K562 (cell line): ENCODE measurements around the gene APBA2. TPM values are rescaled to one million over a fixed set of nuclear protein-coding genes. Genes with fewer than 3 reads are reported as not detected.

Experiments
- ATAC-seq: fragments of 200-7000 bp; cut with Tn5 transposase; 3 replicates; pipeline ENCODE4 v1.9.1; 2020; ENCODE audit warnings: moderate library complexity
- BruUV-seq: library from RNA; stranded (reverse); fragments of 400-500 nt; replicated peaks from 2 replicates; lab custom pipeline; 2021; lab: Mats Ljungman, UMichigan
- CTCF ChIA-PET: fragments of 300-600 bp; formaldehyde crosslinking; extraction: SDS; loops from one replicate; lab custom pipeline; 2021; ENCODE audit warnings: low intra/inter-chr PET ratio; lab: Yijun Ruan, JAX
- POLR2A ChIA-PET: fragments of 300-600, 350-650 bp; sonication (Branson Sonifier 250); formaldehyde crosslinking; extraction: SDS; loops from one replicate; lab custom pipeline; 2021; ENCODE audit warnings: antibody characterized with exemption, inconsistent platforms; lab: Yijun Ruan, JAX
- DNase-seq, 4 experiments: peaks; one replicate each; pipeline versions ENCODE4 v3.0.0 to v3.0.0-alpha.2; 2011 to 2018; ENCODE audit warnings: low spot score in 3 of 4, mixed read lengths in 3 of 4; ENCODE audit errors: extremely low read depth in 1 of 4
- FAIRE-seq: peaks from 2 replicates; lab custom pipeline; 2011; peaks lifted over from hg19 to GRCh38; lab: Jason Lieb, UNC
- H2AFZ ChIP-seq: 2 replicates; pipeline ENCODE4 v1.6.0; 2011; ENCODE audit warnings: low read depth, low read length, control low read depth, inconsistent platforms
- H3K27ac ChIP-seq: fragments of 200-600 bp; 3 replicates; pipeline ENCODE4 v1.8.0; 2011; ENCODE audit warnings: low read depth, mild to moderate bottlenecking, control low read depth, inconsistent platforms, low read length, moderate library complexity, mixed read lengths; ENCODE audit errors: extremely low read depth
- H3K27me3 ChIP-seq, 2 experiments: fragments of 300-600 bp in 1 of 2; 2 replicates in 1 of 2; 3 replicates in 1 of 2; pipeline versions ENCODE4 v1.6.0 to v1.8.0; 2011; ENCODE audit warnings: inconsistent platforms in 2 of 2, low read length in 2 of 2, mild to moderate bottlenecking in 1 of 2, mixed read lengths in 1 of 2, moderate library complexity in 1 of 2; ENCODE audit not compliant: control insufficient read depth in 2 of 2, insufficient read depth in 2 of 2
- H3K36me3 ChIP-seq: fragments of 300-600 bp; 3 replicates; pipeline ENCODE4 v1.8.0; 2011; ENCODE audit warnings: mild to moderate bottlenecking, low read length, inconsistent platforms; ENCODE audit not compliant: control insufficient read depth, insufficient read depth
- H3K4me1 ChIP-seq, 2 experiments: fragments of 200-600 bp in 1 of 2; replicated peaks in 1 of 2; 2 replicates in 1 of 2; 3 replicates in 1 of 2; pipeline versions ENCODE4 v1.5.1 to v1.8.0; 2011; ENCODE audit warnings: inconsistent platforms in 2 of 2, low read length in 2 of 2, mild to moderate bottlenecking in 1 of 2, mixed read lengths in 1 of 2, moderate library complexity in 1 of 2; ENCODE audit not compliant: control insufficient read depth in 2 of 2, insufficient read depth in 2 of 2
- H3K4me2 ChIP-seq: 2 replicates; pipeline ENCODE4 v1.6.1; 2011; ENCODE audit warnings: low read length, control low read depth, inconsistent platforms, mixed read lengths; ENCODE audit not compliant: insufficient read depth
- H3K4me3 ChIP-seq: fragments of 200-600 bp; sonication (generic), shearing (Covaris generic); 2 replicates; pipeline ENCODE4 v1.5.1; 2016; ENCODE audit warnings: control low read depth, inconsistent platforms
- H3K79me2 ChIP-seq: fragments of 200-600 bp; 3 replicates; pipeline ENCODE4 v1.8.0; 2011; ENCODE audit warnings: low read length, inconsistent platforms; ENCODE audit not compliant: control insufficient read depth, insufficient read depth
- H3K9ac ChIP-seq, 2 experiments: 2 replicates each; pipeline versions ENCODE4 v1.6.0 to v1.6.1; 2011; ENCODE audit warnings: low read depth in 2 of 2, low read length in 2 of 2, control low read depth in 1 of 2, inconsistent platforms in 1 of 2, mild to moderate bottlenecking in 1 of 2, mixed read lengths in 1 of 2; ENCODE audit not compliant: insufficient read depth in 1 of 2
- H3K9me1 ChIP-seq: one replicate; pipeline ENCODE4 v1.6.0; 2011; ENCODE audit warnings: inconsistent platforms, mild to moderate bottlenecking, low read length, moderate library complexity; ENCODE audit not compliant: control insufficient read depth, insufficient read depth
- H3K9me3 ChIP-seq: replicated peaks from 2 replicates; pipeline ENCODE4 v1.5.1; 2011; ENCODE audit warnings: low read depth, low read length, inconsistent platforms; ENCODE audit not compliant: control insufficient read depth, insufficient read depth
- H4K20me1 ChIP-seq: replicated peaks from 2 replicates; pipeline ENCODE4 v1.6.1; 2011; ENCODE audit warnings: low read length, inconsistent platforms, mixed read lengths; ENCODE audit not compliant: control insufficient read depth, insufficient read depth
- CBFA2T3 ChIP-seq: fragments of 450-650 bp; IDR thresholded peaks from 2 replicates; pipeline ENCODE4 v1.6.1; 2017
- CEBPG ChIP-seq, 3 experiments: fragments of 200-800 bp in 1 of 3; sonication (Bioruptor generic) in 1 of 3; sonication (generic) in 1 of 3; formaldehyde crosslinking in 1 of 3; IDR thresholded peaks in 2 of 3; conservative IDR thresholded peaks in 1 of 3; 2 replicates each; pipeline versions ENCODE4 v1.6.1 to v1.8.0; 2016 to 2022; ENCODE audit warnings: missing compliant biosample characterization in 2 of 3, missing genetic modification characterization in 2 of 3, mild to moderate bottlenecking in 1 of 3, missing genetic modification reagents in 1 of 3
- EP400 ChIP-seq: fragments of 450-650 bp; IDR thresholded peaks from 2 replicates; pipeline ENCODE4 v1.6.1; 2017; ENCODE audit warnings: antibody characterized with exemption, mild to moderate bottlenecking, moderate library complexity
- ETS1 ChIP-seq: conservative IDR thresholded peaks from 2 replicates; pipeline ENCODE4 v1.6.1; 2011; ENCODE audit warnings: low read depth, mild to moderate bottlenecking, low read length; ENCODE audit not compliant: control insufficient read depth
- FOXJ2 ChIP-seq: fragments of 200-800 bp; sonication (Bioruptor generic); IDR thresholded peaks from 2 replicates; pipeline ENCODE4 v1.6.1; 2016; ENCODE audit warnings: missing genetic modification characterization, missing compliant biosample characterization
- GABPB1 ChIP-seq: sonication (generic); formaldehyde crosslinking; IDR thresholded peaks from 2 replicates; pipeline ENCODE4 v1.8.0; 2022; ENCODE audit warnings: mild to moderate bottlenecking, missing genetic modification reagents
- GABPB2 ChIP-seq: fragments of 250-450 bp; sonication (Bioruptor Pico); conservative IDR thresholded peaks from 2 replicates; pipeline ENCODE4 v1.5.1; 2021; ENCODE audit warnings: mild to moderate bottlenecking
- HSF4 ChIP-seq: fragments of 250-450 bp; sonication (Bioruptor Pico); IDR thresholded peaks from 2 replicates; pipeline ENCODE4 v2.1.2; 2022; ENCODE audit warnings: mild to moderate bottlenecking, moderate library complexity, borderline replicate concordance
- KDM1A ChIP-seq, 2 experiments: fragments of 450-650 bp; IDR thresholded peaks; 2 replicates each; pipeline ENCODE4 v1.6.1; 2016; ENCODE audit warnings: mild to moderate bottlenecking in 2 of 2
- MYC ChIP-seq, 2 experiments: fragments of 250-450 bp in 1 of 2; sonication (Bioruptor Pico) in 1 of 2; IDR thresholded peaks; 2 replicates each; pipeline versions ENCODE4 v1.5.1 to v1.6.1; 2012 to 2021; ENCODE audit warnings: low read depth in 2 of 2, borderline replicate concordance in 1 of 2, improper control_type of control experiment in 1 of 2, low read length in 1 of 2, mild to moderate bottlenecking in 1 of 2, moderate library complexity in 1 of 2
- NFIC ChIP-seq: fragments of 450-650 bp; IDR thresholded peaks from 2 replicates; pipeline ENCODE4 v1.6.1; 2017; ENCODE audit warnings: mild to moderate bottlenecking, inconsistent platforms
- SMAD4 ChIP-seq: fragments of 250-450 bp; sonication (Bioruptor Pico); conservative IDR thresholded peaks from 2 replicates; pipeline ENCODE4 v1.8.0; 2021; ENCODE audit warnings: inconsistent platforms, mild to moderate bottlenecking, moderate library complexity
- SOX6 ChIP-seq: fragments of 450-650 bp; IDR thresholded peaks from 2 replicates; pipeline ENCODE4 v1.6.1; 2014; ENCODE audit warnings: mild to moderate bottlenecking
- STAG1 ChIP-seq: sonication (generic); formaldehyde crosslinking; IDR thresholded peaks from 2 replicates; pipeline ENCODE4 v1.5.0; 2020; ENCODE audit warnings: missing genetic modification reagents, borderline replicate concordance
- TAF7 ChIP-seq: fragments of 450-650 bp; IDR thresholded peaks from 2 replicates; pipeline ENCODE4 v1.6.1; 2016; ENCODE audit warnings: missing genetic modification characterization, missing compliant biosample characterization
- TEAD4 ChIP-seq, 2 experiments: sonication (generic) in 1 of 2; formaldehyde crosslinking in 1 of 2; IDR thresholded peaks; 2 replicates each; pipeline versions ENCODE4 v1.6.1 to v1.8.0; 2012 to 2022; ENCODE audit warnings: borderline replicate concordance in 1 of 2, inconsistent platforms in 1 of 2, low read length in 1 of 2, mild to moderate bottlenecking in 1 of 2, missing genetic modification reagents in 1 of 2
- ZNF175 ChIP-seq: fragments of 200-800 bp; sonication (Bioruptor generic); IDR thresholded peaks from 2 replicates; pipeline ENCODE4 v1.6.1; 2016; ENCODE audit warnings: low read depth, mild to moderate bottlenecking, missing genetic modification characterization, missing compliant biosample characterization
- ZNF24 ChIP-seq: fragments of 450-650 bp; IDR thresholded peaks from 2 replicates; pipeline ENCODE4 v1.6.1; 2016
- whole genome bisulfite sequencing: fragments of 100-300 bp; shearing (Covaris generic); methylation state at CpG from one replicate; pipeline ENCODE4 v1.1.6; 2016; ENCODE audit warnings: low coverage, mixed read lengths; ENCODE audit not compliant: insufficient coverage; ENCODE audit errors: missing lambda C conversion rate; 5-methylcytosine and 5-hydroxymethylcytosine counted together
- in situ Hi-C: fragments of 300-500 bp; cut with MboI; formaldehyde crosslinking; loops from 4 replicates; pipeline ENCODE4 v1.15.0; 2018; ENCODE audit warnings: inconsistent platforms, mixed read lengths
- intact Hi-C: fragments of 100-400 bp; cut with micrococcal nuclease; formaldehyde crosslinking; loops from 2 replicates; pipeline ENCODE4 v1.14.2; 2022
- polyA plus RNA-seq, 8 experiments: library from polyadenylated mRNA; depleted of rRNA in 4 of 8; stranded (reverse) in 5 of 8; unstranded in 3 of 8; fragments of >200 nt; fragmentation: Nextera tagmentation in 2 of 8; fragmentation: Illumina TruSeq in 1 of 8; extraction: Ambion mirVana in 2 of 8; extraction: Trizol in 1 of 8; gene quantifications; 2 replicates each; pipeline versions ENCODE4 v1.2.1 to v1.2.3, GENCODE V29; 2011 to 2014; ENCODE audit warnings: inconsistent platforms in 1 of 8, missing spikeins in 1 of 8
- total RNA-seq, 7 experiments: library from RNA; depleted of rRNA in 6 of 7; stranded (reverse); fragments of >200 nt in 6 of 7; fragmentation: Illumina TruSeq in 2 of 7; extraction: Trizol in 2 of 7; gene quantifications; 2 replicates each; pipeline versions ENCODE4 v1.2.1 to v1.2.3, GENCODE V29; 2011 to 2021; ENCODE audit warnings: low replicate concordance in 1 of 7

APBA2 gene
- total and polyA plus RNA-seq, 9 of the 15 experiments (the other 6 are each of a cell fraction or from before 2014, with no cell fraction given), result 0.24 to 40.9 (median 25.2) TPM

- CTCF ChIA-PET, result no interaction called here
- BruUV-seq, result no TSS peak
- Histone ChIP-seq H2AFZ (no peak overlapping the region), H3K79me2 (peaks cover 78% of the 10 kb centered on the region), H3K9me3 (no peaks in the 10 kb centered on the region), H3K4me1 (peaks cover 58 to 63% of the 10 kb centered on the region in 2 experiments), H3K27ac (peak overlapping the region; percentile 33; the same call in 2 of the 3 replicates), H3K27me3 (no peaks in the 10 kb centered on the region), H3K4me2 (peak overlapping the region; percentile 54), H3K36me3 (peaks cover 10% of the 10 kb centered on the region), H3K4me3 (no peak overlapping the region), H4K20me1 (no peaks in the 10 kb centered on the region), H3K9ac (peak overlapping the region in 1 of 2 experiments; percentile 7; a peak in 1 of 4 replicates), H3K9me1 (no peaks in the 10 kb centered on the region)
- DNase-seq, result peak in 3 of 4 experiments; percentile 47 to 85 (median 70)
- WGBS, result 0% methylated on average over 2 of the region's 2 CpGs
- FAIRE-seq, result peak; percentile 89
- peak; percentile 80 for ATAC-seq
- in situ Hi-C loops, result no loop called here
- intact Hi-C loops, result loop anchor here (5.0 kb wide), 2 partner anchors 45 to 80 kb away; no protein-coding TSS in a partner anchor
- POLR2A ChIA-PET, result interaction anchor here (0.8 to 2.2 kb wide), 6 partner anchors 9 to 61 kb away, joined by 3 to 8 read pairs (median 3); no protein-coding TSS in a partner anchor
- TF ChIP-seq TEAD4 (IDR thresholded peaks at IDR 0.05; ENCODE audit: low read length) (peak; percentile 57), TEAD4 (CRISPR knock-in tag; IDR thresholded peaks at IDR 0.05; ENCODE audit: borderline replicate concordance) (no peak), ZNF24 (0 out of 2 replicates have a peak, but pooled peaks have one; percentile 46), NFIC (peak; percentile 29; the same call in 1 of the 2 replicates), KDM1A (IDR thresholded peaks at IDR 0.05) (peak in 1 of 2 experiments; percentile 37; a peak in 1 of 4 replicates), GABPB1 (CRISPR knock-in tag) (no peak), EP400 (0 out of 2 replicates have a peak, but pooled peaks have one; percentile 11), CEBPG (CRISPR knock-in tag; IDR thresholded peaks at IDR 0.05) (peak; percentile 60), CEBPG (tag; conservative IDR thresholded peaks at IDR 0.05 in 1 of 2, IDR thresholded peaks at IDR 0.05 in 1 of 2) (peak; percentile 73 to 78), STAG1 (CRISPR knock-in tag) (no peak), HSF4 (CRISPR knock-in tag) (no peak), ZNF175 (CRISPR knock-in tag) (0 out of 2 replicates have a peak, but pooled peaks have one; percentile 10), ETS1 (no peak), GABPB2 (CRISPR knock-in tag) (no peak), SOX6 (0 out of 2 replicates have a peak, but pooled peaks have one; percentile 39), MYC (IDR thresholded peaks at IDR 0.05; ENCODE audit: low read depth, low read length) (0 out of 2 replicates have a peak, but pooled peaks have one; percentile 10), MYC (CRISPR knock-in tag; IDR thresholded peaks at IDR 0.05; ENCODE audit: borderline replicate concordance, low read depth) (no peak), TAF7 (tag) (no peak), CBFA2T3 (peak; percentile 71), SMAD4 (CRISPR knock-in tag) (peak; percentile 74), FOXJ2 (tag) (no peak)
Measured at GRCh38 chr15:28912422-28912821, 26.6 kb downstream of the APBA2 start.
